ACC112 (cell line): Measurements from ENCODE around the gene PCSK6.
"Not testable (repeated sequence)": the region's sequence is repeated elsewhere in the genome, so short reads cannot be mapped to it uniquely, and the experiment has no call there.

Source experiments
- H2AFZ ChIP-seq: fragments of 200-600 bp; sonication (generic); one replicate; pipeline ENCODE4 v1.6.0; 2017; ENCODE audit warnings: antibody characterized with exemption, low read length; ENCODE audit not compliant: unreplicated experiment
- H3K27ac ChIP-seq: fragments of 200-600 bp; sonication (generic); 2 replicates; pipeline ENCODE4 v1.5.1; 2014; ENCODE audit warnings: low read depth, mild to moderate bottlenecking, antibody characterized with exemption, low read length, moderate library complexity
- H3K27me3 ChIP-seq: fragments of 200-600 bp; sonication (generic); 2 replicates; pipeline ENCODE4 v1.6.1; 2014; ENCODE audit warnings: mild to moderate bottlenecking, antibody characterized with exemption, low read length, moderate library complexity, mixed read lengths; ENCODE audit not compliant: insufficient read depth
- H3K36me3 ChIP-seq: fragments of 200-600 bp; sonication (generic); 2 replicates; pipeline ENCODE4 v1.6.1; 2016; ENCODE audit warnings: mild to moderate bottlenecking, antibody characterized with exemption, low read length, moderate library complexity, mixed read lengths; ENCODE audit not compliant: insufficient read depth
- H3K4me1 ChIP-seq: fragments of 200-600 bp; sonication (generic); one replicate; pipeline ENCODE4 v1.6.1; 2016; ENCODE audit warnings: low read length, mixed read lengths; ENCODE audit not compliant: insufficient read depth, unreplicated experiment, control insufficient read depth
- H3K4me3 ChIP-seq: fragments of 200-600 bp; sonication (generic); 2 replicates; pipeline ENCODE4 v1.5.1; 2014; ENCODE audit warnings: mild to moderate bottlenecking, low read depth, low read length
- H3K79me2 ChIP-seq: fragments of 200-600 bp; sonication (generic); one replicate; pipeline ENCODE4 v1.6.0; 2016; ENCODE audit warnings: low read length; ENCODE audit not compliant: control insufficient read depth, unreplicated experiment, insufficient read depth

Gene PCSK6

DNA sequence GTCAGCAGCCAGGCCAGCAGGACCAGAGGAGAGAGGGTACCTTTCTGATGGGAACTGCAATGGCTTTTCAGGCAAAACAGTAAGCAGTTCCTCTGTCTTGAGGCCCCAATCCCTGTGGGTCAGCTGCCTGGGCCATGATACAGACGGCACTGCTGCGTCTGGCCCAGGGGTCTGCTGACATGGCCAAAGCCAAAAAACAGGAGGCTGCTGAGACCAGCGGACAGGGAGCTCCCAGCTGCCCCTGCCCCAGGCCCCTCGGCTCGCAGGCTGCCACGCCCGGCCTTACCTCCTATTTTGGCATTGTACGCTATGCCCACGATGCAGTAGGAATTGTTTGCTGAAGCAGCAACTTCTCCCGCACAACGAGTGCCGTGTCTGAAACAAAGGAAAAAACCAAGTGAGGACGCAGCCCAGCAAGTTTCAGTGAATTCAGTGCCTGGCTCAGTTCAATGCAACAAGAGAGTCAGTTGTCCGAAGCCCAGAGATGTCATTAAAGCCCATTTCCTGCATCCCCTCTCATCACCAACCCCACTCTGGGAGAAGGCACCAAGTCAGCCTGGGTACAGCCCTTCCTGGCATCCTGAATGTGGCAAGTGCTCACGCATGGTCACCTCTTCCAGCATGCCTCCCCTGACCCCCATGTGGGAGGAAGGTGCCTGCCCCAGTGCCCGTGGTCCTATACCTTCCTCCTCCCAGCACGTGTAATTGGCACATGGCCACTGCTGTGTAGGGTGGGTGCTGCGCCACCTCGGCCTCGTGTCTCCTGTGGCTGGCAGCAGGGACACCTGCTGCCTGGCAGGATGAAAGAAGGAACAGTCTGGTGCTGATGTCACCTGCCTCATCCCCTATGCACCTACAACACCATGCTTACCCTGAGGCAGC lies 61.7 kb downstream of the PCSK6 start:
- Histone ChIP-seq H3K79me2 (no peaks in the 10 kb centered on the region), H3K27me3 (peaks cover 4% of the 10 kb centered on the region; the same call in 1 of the 2 replicates), H3K36me3 (no peaks in the 10 kb centered on the region), H3K27ac (no peak overlapping the region), H3K4me3 (no peak overlapping the region), H3K4me1 (no peaks in the 10 kb centered on the region), H2AFZ (no peak overlapping the region)

DNA sequence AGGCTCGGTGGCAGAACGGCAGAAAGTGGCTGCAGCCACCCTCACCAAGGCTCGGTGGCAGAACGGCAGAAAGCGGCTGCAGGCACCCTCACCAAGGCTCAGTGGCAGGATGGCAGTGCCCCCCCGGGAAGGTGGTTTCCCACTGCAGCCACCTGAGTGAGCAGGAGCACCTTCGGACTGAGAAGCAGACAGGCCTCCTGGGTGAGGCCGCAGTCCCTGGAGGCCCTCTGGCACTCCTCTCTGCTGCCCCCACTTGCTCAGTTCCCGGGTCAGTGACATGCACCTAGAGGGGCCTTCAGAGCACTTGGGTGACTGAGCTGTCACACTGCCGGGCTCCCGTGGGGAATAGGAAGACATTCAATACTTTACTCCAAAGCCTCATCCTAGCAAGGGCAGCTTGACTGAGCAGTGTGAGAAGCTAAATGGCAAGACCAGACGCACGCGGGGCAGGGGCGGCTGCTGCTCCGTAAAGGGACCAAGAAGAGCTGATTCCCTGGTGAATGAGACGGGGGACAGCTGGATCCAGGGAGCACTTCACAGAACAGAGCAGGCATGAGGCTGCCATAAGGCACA lies 62.7 kb downstream of the PCSK6 start:
- Histone ChIP-seq H3K4me1 (no peaks in the 10 kb centered on the region), H3K27ac (no peak overlapping the region), H3K36me3 (no peaks in the 10 kb centered on the region), H2AFZ (no peak overlapping the region), H3K4me3 (no peak overlapping the region), H3K79me2 (no peaks in the 10 kb centered on the region), H3K27me3 (peaks cover 5% of the 10 kb centered on the region; the same call in 1 of the 2 replicates)

DNA sequence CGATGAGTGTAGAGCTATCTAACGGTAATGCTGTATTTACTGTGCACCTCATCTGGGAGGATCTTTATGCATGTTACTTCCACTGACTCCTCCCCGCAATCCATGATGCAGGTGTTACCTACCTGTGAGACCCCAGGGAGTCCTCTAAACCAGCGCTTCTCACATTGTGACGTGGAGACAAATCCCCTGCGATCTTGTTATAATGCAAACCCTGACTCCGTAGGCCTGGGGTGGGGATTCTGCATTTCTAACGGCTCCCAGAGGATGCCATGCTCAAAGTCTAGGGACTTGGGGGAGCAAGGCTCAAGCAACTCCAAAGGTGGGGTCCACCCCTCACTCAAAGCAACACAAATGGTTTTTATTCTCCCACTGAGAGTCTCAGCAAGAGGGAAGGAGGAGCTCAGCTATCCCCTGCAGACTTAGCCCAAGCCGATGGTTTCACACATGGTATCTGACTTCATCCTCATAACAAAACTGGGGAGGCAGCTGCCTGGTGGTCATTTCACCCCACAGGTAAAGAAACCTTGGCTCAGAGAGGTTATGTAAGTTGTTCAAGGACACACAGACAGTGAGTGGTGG lies 63.6 kb downstream of the PCSK6 start:
- H3K4me3 ChIP-seq = no peak overlapping the region
- peaks cover 11% of the 10 kb centered on the region; the same call in 1 of the 2 replicates for H3K27me3 ChIP-seq
- no peaks in the 10 kb centered on the region for H3K4me1 ChIP-seq
- H2AFZ ChIP-seq = no peak overlapping the region
- H3K79me2 ChIP-seq = no peaks in the 10 kb centered on the region
- H3K36me3 ChIP-seq = no peaks in the 10 kb centered on the region
- H3K27ac ChIP-seq = no peak overlapping the region

DNA sequence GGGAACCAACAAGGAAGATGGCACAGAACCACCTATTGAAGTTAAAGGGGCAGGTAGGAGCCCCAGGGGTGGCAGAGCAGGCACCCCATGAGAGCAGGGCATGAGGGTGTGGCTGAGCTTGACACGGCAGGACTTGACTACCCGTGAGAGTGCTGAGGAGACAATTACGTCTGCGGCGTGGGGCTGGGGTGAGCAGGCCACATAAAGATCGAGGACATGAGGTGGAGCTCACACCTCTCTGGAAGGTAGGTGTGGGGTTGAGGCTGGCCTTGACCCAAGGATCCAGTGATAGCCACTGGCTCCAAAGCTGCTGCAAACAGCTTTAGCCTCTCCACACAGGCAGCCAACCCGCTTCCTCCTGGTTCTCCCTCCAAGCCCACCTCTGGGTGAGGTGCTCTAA lies 64.5 kb downstream of the PCSK6 start:
- no peaks in the 10 kb centered on the region for H3K36me3 ChIP-seq
- no peaks in the 10 kb centered on the region for H3K79me2 ChIP-seq
- no peak overlapping the region for H2AFZ ChIP-seq

DNA sequence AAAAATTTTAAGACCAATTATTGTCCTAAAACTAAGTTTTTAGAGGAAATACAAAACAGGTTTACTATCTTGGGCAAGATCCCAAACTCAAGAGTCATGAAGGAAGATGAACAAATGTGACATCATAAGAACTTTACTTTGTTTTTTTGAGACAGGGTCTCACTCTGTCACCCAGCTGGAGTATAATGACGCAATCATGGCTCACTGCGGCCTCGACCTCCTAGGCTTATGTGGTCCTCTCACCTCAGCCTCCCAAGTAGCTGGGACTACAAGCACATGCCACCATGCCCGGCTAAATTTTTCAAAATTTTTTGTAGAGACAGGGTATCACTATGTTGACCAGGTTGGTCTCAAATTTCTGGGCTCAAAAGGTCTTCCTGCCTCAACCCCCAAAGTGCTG lies 69.3 kb downstream of the PCSK6 start:
- Histone ChIP-seq H3K4me3 (no peak overlapping the region), H3K4me1 (no peaks in the 10 kb centered on the region), H3K27me3 (peaks cover 17% of the 10 kb centered on the region; the same call in 1 of the 2 replicates), H3K36me3 (no peaks in the 10 kb centered on the region), H2AFZ (no peak overlapping the region), H3K27ac (no peak overlapping the region), H3K79me2 (no peaks in the 10 kb centered on the region)

More for the DNA sequence above, 64.5 kb downstream of the PCSK6 start:
- no peak overlapping the region for H3K27ac ChIP-seq
- no peak overlapping the region for H3K4me3 ChIP-seq
- H3K27me3 ChIP-seq = peaks cover 11% of the 10 kb centered on the region; the same call in 1 of the 2 replicates
- H3K4me1 ChIP-seq = no peaks in the 10 kb centered on the region

DNA sequence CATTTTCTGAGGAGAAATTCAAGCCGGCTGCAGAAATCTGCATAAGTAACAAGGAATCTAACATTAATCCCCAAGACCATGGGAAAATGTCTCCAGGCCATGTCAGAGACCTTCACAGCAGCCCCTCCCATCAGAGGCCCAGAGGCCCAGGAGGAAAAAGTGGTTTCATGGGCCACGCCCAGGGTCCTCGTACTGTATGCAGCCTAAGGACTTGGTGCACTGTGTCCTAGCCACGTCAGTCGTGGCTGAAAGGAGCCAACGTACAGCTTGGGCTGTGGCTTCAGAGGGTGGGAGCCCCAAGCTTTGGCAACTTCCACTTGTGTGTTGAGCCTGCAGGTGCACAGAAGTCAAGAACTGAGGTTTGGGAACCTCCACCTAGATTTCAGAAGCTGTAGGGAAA lies 73.0 kb downstream of the PCSK6 start:
- H3K79me2 ChIP-seq, H2AFZ ChIP-seq, H3K4me1 ChIP-seq, H3K4me3 ChIP-seq, H3K27ac ChIP-seq, H3K36me3 ChIP-seq: not testable (repeated sequence)
- H3K27me3 ChIP-seq = peaks cover 12% of the 10 kb centered on the region; the same call in 1 of the 2 replicates

DNA sequence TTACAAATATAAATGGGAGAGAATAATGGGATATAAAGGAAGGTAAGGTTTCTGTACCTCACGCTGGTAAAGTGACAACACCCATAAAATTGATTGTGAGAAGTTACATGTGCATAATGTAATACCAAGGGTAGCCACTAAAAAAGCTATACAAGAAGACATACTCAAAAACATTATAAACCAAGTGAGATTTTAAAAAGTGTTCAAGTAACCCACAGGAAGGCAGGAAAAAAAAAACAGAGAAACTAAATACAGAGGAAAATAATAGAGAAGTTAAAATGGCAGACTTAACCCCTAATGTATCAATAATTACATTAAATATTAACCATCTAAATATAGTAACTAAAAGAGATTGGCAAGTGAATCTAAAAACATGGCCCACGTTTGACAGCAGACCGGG lies 76.3 kb downstream of the PCSK6 start:
- Histone ChIP-seq H3K4me1 (no peaks in the 10 kb centered on the region), H3K27me3 (peaks cover 6% of the 10 kb centered on the region; the same call in 1 of the 2 replicates), H3K4me3 (no peak overlapping the region), H2AFZ (no peak overlapping the region), H3K36me3 (no peaks in the 10 kb centered on the region), H3K27ac (no peak overlapping the region), H3K79me2 (no peaks in the 10 kb centered on the region)

DNA sequence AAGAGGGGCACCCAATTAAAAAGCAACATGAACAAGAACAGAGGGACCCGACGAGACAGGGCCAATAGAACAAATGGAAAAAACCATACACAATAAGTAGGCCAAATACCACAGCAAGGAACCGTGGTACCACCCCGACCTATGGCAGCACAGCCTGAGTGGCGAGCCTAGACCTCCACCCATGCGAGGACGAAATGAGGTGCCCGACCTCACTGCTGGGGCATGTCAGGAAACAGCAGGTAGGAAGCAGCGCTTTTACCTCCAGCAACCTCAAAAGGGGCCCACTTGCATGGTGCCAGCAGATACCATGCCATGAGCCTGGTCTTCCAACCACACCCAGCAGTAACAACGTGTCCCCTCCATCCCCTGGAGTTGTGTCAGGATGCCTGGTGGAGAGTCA lies 77.9 kb downstream of the PCSK6 start:
- Histone ChIP-seq H3K27me3 (peaks cover 6% of the 10 kb centered on the region; the same call in 1 of the 2 replicates), H3K4me1 (no peaks in the 10 kb centered on the region), H3K27ac (no peak overlapping the region), H3K79me2 (no peaks in the 10 kb centered on the region), H3K4me3 (no peak overlapping the region), H2AFZ (no peak overlapping the region), H3K36me3 (no peaks in the 10 kb centered on the region)

DNA sequence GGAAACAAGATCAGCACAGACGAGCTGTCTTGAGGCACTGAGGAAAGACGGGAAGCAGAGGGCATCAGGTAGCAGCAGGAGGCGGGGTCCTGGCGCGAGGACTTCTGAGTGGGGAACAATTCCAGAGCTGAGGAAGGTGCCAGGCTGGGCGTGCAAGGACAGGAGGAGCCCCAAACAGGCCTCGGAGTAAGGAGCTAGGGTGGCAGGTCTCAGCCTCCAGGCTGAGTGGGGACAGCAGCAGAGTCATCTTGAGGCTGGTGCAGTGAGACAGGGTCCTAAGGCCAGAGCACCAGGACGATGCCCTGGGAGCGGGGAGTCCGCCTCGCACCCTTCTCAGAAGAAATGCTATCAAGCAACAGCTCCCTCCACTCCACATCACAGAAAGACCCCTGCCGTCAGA lies 78.4 kb downstream of the PCSK6 start:
- Histone ChIP-seq H3K79me2 (no peaks in the 10 kb centered on the region), H3K27me3 (peaks cover 6% of the 10 kb centered on the region; the same call in 1 of the 2 replicates), H3K27ac (no peak overlapping the region), H3K4me1 (no peaks in the 10 kb centered on the region), H2AFZ (no peak overlapping the region), H3K4me3 (no peak overlapping the region), H3K36me3 (no peaks in the 10 kb centered on the region)

DNA sequence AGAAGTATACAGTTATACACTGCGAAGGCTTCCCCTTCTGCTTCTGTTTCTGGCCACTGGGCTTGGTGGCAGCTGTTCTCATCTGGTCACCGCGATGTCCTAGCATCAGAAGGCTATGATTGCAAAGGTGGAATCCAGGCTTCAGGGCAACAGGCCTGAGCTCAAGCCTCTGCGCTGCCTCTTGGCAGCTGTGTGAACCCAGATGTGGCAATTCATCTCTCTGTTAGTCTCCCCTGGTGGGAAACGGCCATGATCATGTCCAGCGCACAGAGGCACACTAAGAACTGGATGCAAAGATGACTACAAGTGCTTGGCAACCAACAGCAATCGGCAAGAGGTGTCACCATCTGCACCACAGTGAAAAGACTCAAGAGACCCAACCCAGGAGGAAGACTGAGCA lies 78.9 kb downstream of the PCSK6 start:
- Histone ChIP-seq H3K27me3 (peaks cover 6% of the 10 kb centered on the region; the same call in 1 of the 2 replicates), H2AFZ (no peak overlapping the region), H3K36me3 (no peaks in the 10 kb centered on the region), H3K4me3 (no peak overlapping the region), H3K27ac (no peak overlapping the region), H3K79me2 (no peaks in the 10 kb centered on the region), H3K4me1 (no peaks in the 10 kb centered on the region)
